Erythroblast (primary cell): ENCODE data around the gene KIF17.

Experiments
- GATA1 ChIP-seq: IDR thresholded peaks from 2 replicates; pipeline ENCODE4 v1.6.1; 2011; ENCODE audit warnings: low read depth, mild to moderate bottlenecking, control low read depth, low read length, moderate library complexity
- POLR2A ChIP-seq: IDR thresholded peaks from 2 replicates; pipeline ENCODE4 v1.6.1; 2011; ENCODE audit warnings: mild to moderate bottlenecking, low read length

DNA sequence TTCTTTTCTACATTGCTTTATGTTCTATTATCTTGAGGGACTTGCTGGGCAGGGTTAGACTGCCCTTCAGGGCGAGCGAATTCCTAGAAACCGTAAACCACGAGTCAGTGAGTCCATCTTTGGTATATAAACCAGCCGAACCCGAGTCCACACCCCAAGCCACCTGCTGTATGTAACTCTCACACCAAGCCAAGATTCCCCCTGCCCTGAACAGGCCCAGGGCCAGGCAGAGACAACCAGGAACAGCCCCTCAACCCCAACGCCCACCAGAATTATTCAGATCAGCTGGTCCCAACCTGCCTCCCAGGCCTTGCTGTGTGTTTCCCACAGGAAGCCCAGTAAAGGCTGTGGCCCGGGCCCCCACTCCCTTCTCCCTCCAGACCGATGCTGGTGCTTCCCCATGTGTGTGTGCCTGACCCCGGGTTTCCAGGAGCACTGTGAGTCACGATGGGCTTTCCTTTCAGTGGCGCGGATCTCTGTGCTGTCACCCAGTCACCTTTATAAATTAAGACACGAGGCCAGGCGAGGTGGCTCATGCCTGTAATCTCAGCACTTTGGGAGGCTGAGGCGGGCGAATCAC is 17.1 kb downstream of the KIF17 start:
- TF ChIP-seq POLR2A, result no peak
- no peak for TF ChIP-seq GATA1
